H1 (cell line): ENCODE data around the gene ZNF366. TPM values are rescaled to one million over a fixed set of nuclear protein-coding genes. Genes with fewer than 3 reads are reported as not detected.

Experiments used
- CTCF ChIA-PET: fragments of 300-600 bp; sonication (Branson Sonifier 250); formaldehyde crosslinking; loops from one replicate; lab custom pipeline; 2021; ENCODE audit not compliant: partially characterized antibody; lab: Charles Lee
- POLR2A ChIA-PET: fragments of 300-600 bp; sonication (Branson Sonifier 250); formaldehyde crosslinking; loops from one replicate; lab custom pipeline; 2021; ENCODE audit warnings: inconsistent platforms; ENCODE audit not compliant: partially characterized antibody; lab: Charles Lee
- DNase-seq, 2 experiments: peaks; one replicate each; pipeline versions ENCODE4 v3.0.0 to v3.0.0-alpha.2; 2010 to 2022; ENCODE audit warnings: low spot score in 2 of 2, low read depth in 1 of 2, mixed read lengths in 1 of 2
- FAIRE-seq: peaks from 2 replicates; lab custom pipeline; 2011; peaks lifted over from hg19 to GRCh38; lab: Jason Lieb, UNC
- H2AFZ ChIP-seq: 2 replicates; pipeline ENCODE4 v1.8.1; 2012; ENCODE audit warnings: low read length, inconsistent platforms
- H2AK5ac ChIP-seq: 2 replicates; pipeline ENCODE4 v1.6.1; 2013; ENCODE audit warnings: low read depth, low read length
- H2BK120ac ChIP-seq: replicated peaks from 2 replicates; pipeline ENCODE3; 2013; ENCODE audit warnings: low read depth, low read length, inconsistent platforms
- H2BK12ac ChIP-seq: 2 replicates; pipeline ENCODE4 v1.6.1; 2013; ENCODE audit warnings: low read depth, low read length
- H2BK15ac ChIP-seq: 2 replicates; pipeline ENCODE4 v1.6.1; 2013; ENCODE audit warnings: low read length
- H2BK20ac ChIP-seq: 2 replicates; pipeline ENCODE4 v1.6.1; 2013; ENCODE audit warnings: low read length
- H2BK5ac ChIP-seq: 2 replicates; pipeline ENCODE4 v1.6.1; 2013; ENCODE audit warnings: low read depth, low read length
- H3K14ac ChIP-seq: 2 replicates; pipeline ENCODE4 v1.6.1; 2013; ENCODE audit warnings: inconsistent platforms; ENCODE audit not compliant: insufficient read length
- H3K18ac ChIP-seq: 2 replicates; pipeline ENCODE4 v1.6.1; 2013; ENCODE audit warnings: low read length; ENCODE audit errors: extremely low read depth
- H3K23ac ChIP-seq: 2 replicates; pipeline ENCODE4 v1.6.1; 2013; ENCODE audit warnings: inconsistent platforms; ENCODE audit not compliant: insufficient read length
- H3K23me2 ChIP-seq: 2 replicates; pipeline ENCODE4 v1.6.1; 2013; ENCODE audit warnings: low read depth, low read length
- H3K27ac ChIP-seq: 2 replicates; pipeline ENCODE4 v1.6.1; 2011; ENCODE audit warnings: low read depth, low read length, inconsistent platforms
- H3K27me3 ChIP-seq, 4 experiments: replicated peaks in 1 of 4; 1 replicate in 1 of 4; 2 replicates in 3 of 4; pipeline versions ENCODE4 v1.6.1 to v1.8.1; 2011 to 2013; ENCODE audit warnings: low read length in 3 of 4, mild to moderate bottlenecking in 3 of 4, inconsistent platforms in 2 of 4, mixed read lengths in 2 of 4, moderate library complexity in 1 of 4; ENCODE audit not compliant: control insufficient read depth in 3 of 4, insufficient read depth in 3 of 4; ENCODE audit errors: extremely low read depth in 1 of 4
- H3K36me3 ChIP-seq, 4 experiments: 2 replicates each; pipeline versions ENCODE4 v1.6.1 to v1.8.1; 2011 to 2013; ENCODE audit warnings: mild to moderate bottlenecking in 4 of 4, low read length in 3 of 4, moderate library complexity in 2 of 4, control low read depth in 1 of 4, inconsistent platforms in 1 of 4; ENCODE audit not compliant: insufficient read depth in 4 of 4, control insufficient read depth in 2 of 4
- H3K4ac ChIP-seq: replicated peaks from 2 replicates; pipeline ENCODE3; 2013; ENCODE audit warnings: low read length, low read depth, mixed read lengths, inconsistent platforms; ENCODE audit not compliant: insufficient read length
- H3K4me1 ChIP-seq, 4 experiments: replicated peaks in 1 of 4; 1 replicate in 1 of 4; 2 replicates in 3 of 4; pipeline versions ENCODE4 v1.6.1 to v1.8.1; 2011 to 2013; ENCODE audit warnings: low read length in 3 of 4, inconsistent platforms in 2 of 4, mixed read lengths in 1 of 4; ENCODE audit not compliant: insufficient read depth in 4 of 4, control insufficient read depth in 3 of 4
- H3K4me2 ChIP-seq, 2 experiments: 2 replicates each; pipeline versions ENCODE4 v1.6.1 to v1.8.1; 2011 to 2013; ENCODE audit warnings: low read depth in 2 of 2, low read length in 2 of 2, control low read depth in 1 of 2, inconsistent platforms in 1 of 2, mild to moderate bottlenecking in 1 of 2; ENCODE audit not compliant: insufficient read depth in 1 of 2
- H3K4me3 ChIP-seq, 4 experiments: fragments of 200-600, 300-600 bp in 1 of 4; sonication (generic), shearing (Covaris generic), sonication (Bioruptor Twin) in 1 of 4; 2 replicates each; pipeline versions ENCODE4 v1.5.1 to v1.8.1; 2011 to 2016; ENCODE audit warnings: low read length in 4 of 4, low read depth in 3 of 4, control low read depth in 2 of 4, inconsistent platforms in 2 of 4, mild to moderate bottlenecking in 2 of 4, mixed read lengths in 1 of 4, moderate library complexity in 1 of 4; ENCODE audit not compliant: insufficient read depth in 2 of 4; ENCODE audit errors: extremely low read depth in 1 of 4
- H3K56ac ChIP-seq: replicated peaks from 2 replicates; pipeline ENCODE3; 2013; ENCODE audit warnings: low read depth, mild to moderate bottlenecking, mixed read lengths, low read length, inconsistent platforms; ENCODE audit not compliant: insufficient read length
- H3K79me1 ChIP-seq: 2 replicates; pipeline ENCODE4 v1.6.1; 2013; ENCODE audit warnings: low read depth, low read length, control low read depth
- H3K79me2 ChIP-seq, 2 experiments: 2 replicates each; pipeline versions ENCODE4 v1.6.1 to v1.8.1; 2012 to 2013; ENCODE audit warnings: low read length in 2 of 2, mild to moderate bottlenecking in 2 of 2, inconsistent platforms in 1 of 2; ENCODE audit not compliant: insufficient read depth in 2 of 2, control insufficient read depth in 1 of 2
- H3K9ac ChIP-seq, 4 experiments: replicated peaks in 1 of 4; 1 replicate in 1 of 4; 2 replicates in 3 of 4; pipeline versions ENCODE4 v1.6.1 to v1.8.1; 2011 to 2013; ENCODE audit warnings: low read depth in 3 of 4, low read length in 3 of 4, control low read depth in 2 of 4, mild to moderate bottlenecking in 2 of 4, moderate library complexity in 2 of 4, inconsistent platforms in 1 of 4; ENCODE audit errors: extremely low read depth in 1 of 4
- H3K9me3 ChIP-seq, 2 experiments: 2 replicates each; pipeline versions ENCODE4 v1.6.1 to v1.8.1; 2012 to 2013; ENCODE audit warnings: mild to moderate bottlenecking in 2 of 2, moderate library complexity in 2 of 2, control low read depth in 1 of 2, inconsistent platforms in 1 of 2, low read depth in 1 of 2, low read length in 1 of 2, mixed read lengths in 1 of 2; ENCODE audit not compliant: insufficient read depth in 2 of 2
- H4K20me1 ChIP-seq, 2 experiments: replicated peaks in 1 of 2; 2 replicates each; pipeline versions ENCODE3 to v1.8.1; 2011 to 2013; ENCODE audit warnings: inconsistent platforms in 2 of 2, low read length in 2 of 2, mild to moderate bottlenecking in 1 of 2; ENCODE audit not compliant: insufficient read depth in 2 of 2, control insufficient read depth in 1 of 2
- H4K5ac ChIP-seq: 2 replicates; pipeline ENCODE4 v1.6.1; 2013; ENCODE audit warnings: low read length, low read depth, mixed read lengths, inconsistent platforms; ENCODE audit not compliant: insufficient read length
- H4K8ac ChIP-seq: 2 replicates; pipeline ENCODE4 v1.8.0; 2013; ENCODE audit warnings: mild to moderate bottlenecking, moderate library complexity, low read length, inconsistent platforms; ENCODE audit not compliant: insufficient read depth; ENCODE audit errors: extremely low read depth
- H4K91ac ChIP-seq: replicated peaks from 2 replicates; pipeline ENCODE3; 2013; ENCODE audit warnings: low read length, mixed read lengths, inconsistent platforms; ENCODE audit not compliant: insufficient read length
- BRCA1 ChIP-seq: IDR thresholded peaks from 2 replicates; pipeline ENCODE4 v1.6.1; 2012; ENCODE audit warnings: low read depth, low read length, improper control_type of control experiment
- CBX5 ChIP-seq: fragments of 300-800, 300-1000 bp; sonication (generic); IDR thresholded peaks from 2 replicates; pipeline ENCODE4 v1.7.1; 2016; ENCODE audit warnings: antibody characterized with exemption, low read length, low read depth
- EZH2 ChIP-seq: fragments of 200-600 bp; sonication (generic); IDR thresholded peaks from 2 replicates; pipeline ENCODE4 v1.7.1; 2012; ENCODE audit warnings: low read depth, mild to moderate bottlenecking, moderate library complexity, low read length, inconsistent platforms; ENCODE audit not compliant: severe bottlenecking
- POLR2AphosphoS5 ChIP-seq: IDR thresholded peaks from 2 replicates; pipeline ENCODE4 v1.6.1; 2011; ENCODE audit warnings: low read depth, low read length
- RXRA ChIP-seq: IDR thresholded peaks from 2 replicates; pipeline ENCODE4 v1.6.1; 2011; ENCODE audit warnings: low read depth, mild to moderate bottlenecking, low read length, moderate library complexity; ENCODE audit not compliant: insufficient read depth
- TCF12 ChIP-seq: IDR thresholded peaks from 2 replicates; pipeline ENCODE4 v1.6.1; 2011; ENCODE audit warnings: low read depth, mild to moderate bottlenecking, low read length
- ZNF274 ChIP-seq: IDR thresholded peaks from 2 replicates; pipeline ENCODE4 v1.7.0; 2012; ENCODE audit warnings: low read length, borderline replicate concordance; ENCODE audit errors: extremely low read depth
- WGBS, 2 experiments: shearing (Covaris generic) in 1 of 2; methylation state at CpG; one replicate each; pipeline versions ENCODE4 v1.1.6 to v1.1.7; 2013 to 2015; ENCODE audit warnings: low lambda C conversion rate in 2 of 2, mixed read lengths in 2 of 2, inconsistent platforms in 1 of 2, low coverage in 1 of 2, missing lambda C conversion rate in 1 of 2; ENCODE audit not compliant: insufficient replicate concordance in 2 of 2, insufficient coverage in 1 of 2, insufficient read length in 1 of 2; ENCODE audit errors: extremely low coverage in 1 of 2, missing lambda C conversion rate in 1 of 2; 5-methylcytosine and 5-hydroxymethylcytosine counted together
- polyA plus RNA-seq, 7 experiments: library from polyadenylated mRNA; depleted of rRNA in 3 of 7; stranded (reverse) in 5 of 7; unstranded in 2 of 7; fragments of >200 nt in 5 of 7; fragments of 200-250 nt in 2 of 7; gene quantifications; 1 replicate in 5 of 7; 2 replicates in 1 of 7; 4 replicates in 1 of 7; pipeline versions ENCODE4 v1.2.1 to v1.2.3, GENCODE V29; 2011 to 2013; ENCODE audit warnings: missing spikeins in 2 of 7, mixed read lengths in 2 of 7
- total RNA-seq: library from RNA; stranded (reverse); fragmentation: NEBNext Ultra II Directional; extraction: Animal tissue kit (Norgen Biotek cat#: 25700); gene quantifications from 2 replicates; pipeline ENCODE4 v1.2.1, GENCODE V29; 2021
- TF ChIP-seq, protein P1 (sequence below), 3 experiments: IDR thresholded peaks; 1 replicate in 2 of 3; 2 replicates in 1 of 3; pipeline versions ENCODE4 v1.5.1 to v1.6.1; 2011; ENCODE audit warnings: low read length in 3 of 3, mild to moderate bottlenecking in 3 of 3, inconsistent platforms in 2 of 3, low read depth in 1 of 3, moderate library complexity in 1 of 3; ENCODE audit not compliant: insufficient read depth in 1 of 3; ENCODE audit errors: control extremely low read depth in 1 of 3
- TF ChIP-seq, protein P2 (sequence below): IDR thresholded peaks from 2 replicates; pipeline ENCODE4 v1.6.1; 2012; ENCODE audit warnings: low read length, inconsistent platforms

Gene ZNF366
- total and polyA plus RNA-seq, 2 of the 8 experiments (the other 6 are each of a cell fraction or from before 2014, with no cell fraction given), result not detected

DNA sequence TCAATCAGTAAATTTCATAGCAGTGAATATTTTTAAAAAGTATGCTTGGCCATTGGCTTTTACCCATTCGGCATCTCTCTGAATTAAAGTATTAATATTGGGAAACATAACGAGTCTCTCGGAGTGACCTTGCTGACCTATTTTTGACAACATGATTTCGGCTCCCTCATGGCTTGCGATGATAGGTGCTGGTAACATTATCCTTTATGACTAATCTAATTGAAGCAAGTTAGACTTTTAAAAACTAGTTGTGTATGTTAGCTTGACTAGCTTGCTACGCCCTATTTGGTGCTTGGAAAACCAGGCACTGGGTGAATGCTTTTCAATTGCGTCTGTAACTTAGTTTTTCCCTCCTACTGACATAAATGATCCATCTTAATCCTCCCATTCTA is 1.1 kb downstream of the ZNF366 start:
- Histone ChIP-seq H3K9me3 (no peaks in the 10 kb centered on the region), H3K79me2 (no peaks in the 10 kb centered on the region), H2AK5ac (no peak overlapping the region), H3K9ac (no peak overlapping the region), H2BK12ac (no peak overlapping the region), H4K20me1 (no peaks in the 10 kb centered on the region), H2AFZ (no peak overlapping the region), H3K27me3 (no peaks in the 10 kb centered on the region), H2BK15ac (no peak overlapping the region), H3K23me2 (no peaks in the 10 kb centered on the region), H2BK20ac (no peak overlapping the region), H3K27ac (no peak overlapping the region), H3K14ac (no peak overlapping the region), H3K56ac (no peak overlapping the region), H2BK5ac (no peak overlapping the region), H3K18ac (no peak overlapping the region), H3K4me3 (no peak overlapping the region), H3K4ac (no peak overlapping the region), H3K4me1 (peaks cover 0 to 11% (median 5%) of the 10 kb centered on the region in 4 experiments; a peak in 3 of 7 replicates), H2BK120ac (no peak overlapping the region), H3K4me2 (no peak overlapping the region), H4K8ac (no peak overlapping the region), H3K79me1 (no peaks in the 10 kb centered on the region), H3K36me3 (no peaks in the 10 kb centered on the region), H4K91ac (no peak overlapping the region), H3K23ac (no peak overlapping the region), H4K5ac (no peak overlapping the region)
- ChIA-PET CTCF (interaction anchor here (0.7 to 1.3 kb wide), 2 partner anchors 102 to 338 kb away, joined by 3 read pairs; no protein-coding TSS in a partner anchor), POLR2A (interaction anchor here (1.1 kb wide), 1 partner anchor 23 kb away, joined by 3 read pairs; no protein-coding TSS in a partner anchor)
- DNase-seq (no peak), FAIRE-seq (no peak)
- 93% methylated on average over 7 of the region's 7 CpGs; no CpG with 5 or more reads in 1 of the 2 experiments for WGBS, 2 experiments
- TF ChIP-seq BRCA1, result no peak
- TF ChIP-seq TCF12, result no peak
- TF ChIP-seq ZNF274, result no peak
- TF ChIP-seq, protein P1, sequence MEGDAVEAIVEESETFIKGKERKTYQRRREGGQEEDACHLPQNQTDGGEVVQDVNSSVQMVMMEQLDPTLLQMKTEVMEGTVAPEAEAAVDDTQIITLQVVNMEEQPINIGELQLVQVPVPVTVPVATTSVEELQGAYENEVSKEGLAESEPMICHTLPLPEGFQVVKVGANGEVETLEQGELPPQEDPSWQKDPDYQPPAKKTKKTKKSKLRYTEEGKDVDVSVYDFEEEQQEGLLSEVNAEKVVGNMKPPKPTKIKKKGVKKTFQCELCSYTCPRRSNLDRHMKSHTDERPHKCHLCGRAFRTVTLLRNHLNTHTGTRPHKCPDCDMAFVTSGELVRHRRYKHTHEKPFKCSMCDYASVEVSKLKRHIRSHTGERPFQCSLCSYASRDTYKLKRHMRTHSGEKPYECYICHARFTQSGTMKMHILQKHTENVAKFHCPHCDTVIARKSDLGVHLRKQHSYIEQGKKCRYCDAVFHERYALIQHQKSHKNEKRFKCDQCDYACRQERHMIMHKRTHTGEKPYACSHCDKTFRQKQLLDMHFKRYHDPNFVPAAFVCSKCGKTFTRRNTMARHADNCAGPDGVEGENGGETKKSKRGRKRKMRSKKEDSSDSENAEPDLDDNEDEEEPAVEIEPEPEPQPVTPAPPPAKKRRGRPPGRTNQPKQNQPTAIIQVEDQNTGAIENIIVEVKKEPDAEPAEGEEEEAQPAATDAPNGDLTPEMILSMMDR (IDR thresholded peaks at IDR 0.05; ENCODE audit: control extremely low read depth in 1 of 3, insufficient read depth in 1 of 3, low read depth in 1 of 3, low read length in 3 of 3), result no peak
- TF ChIP-seq EZH2, result no peak
- TF ChIP-seq, protein P2, sequence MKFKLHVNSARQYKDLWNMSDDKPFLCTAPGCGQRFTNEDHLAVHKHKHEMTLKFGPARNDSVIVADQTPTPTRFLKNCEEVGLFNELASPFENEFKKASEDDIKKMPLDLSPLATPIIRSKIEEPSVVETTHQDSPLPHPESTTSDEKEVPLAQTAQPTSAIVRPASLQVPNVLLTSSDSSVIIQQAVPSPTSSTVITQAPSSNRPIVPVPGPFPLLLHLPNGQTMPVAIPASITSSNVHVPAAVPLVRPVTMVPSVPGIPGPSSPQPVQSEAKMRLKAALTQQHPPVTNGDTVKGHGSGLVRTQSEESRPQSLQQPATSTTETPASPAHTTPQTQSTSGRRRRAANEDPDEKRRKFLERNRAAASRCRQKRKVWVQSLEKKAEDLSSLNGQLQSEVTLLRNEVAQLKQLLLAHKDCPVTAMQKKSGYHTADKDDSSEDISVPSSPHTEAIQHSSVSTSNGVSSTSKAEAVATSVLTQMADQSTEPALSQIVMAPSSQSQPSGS, result no peak
- TF ChIP-seq CBX5, result no peak
- TF ChIP-seq POLR2AphosphoS5, result no peak
- TF ChIP-seq RXRA, result no peak
